Measurements from ENCODE around the gene SLFNL1.
A peak's percentile ranks its signal among the peaks of the same experiment; 100 is the strongest.

Gene SLFNL1

DNA sequence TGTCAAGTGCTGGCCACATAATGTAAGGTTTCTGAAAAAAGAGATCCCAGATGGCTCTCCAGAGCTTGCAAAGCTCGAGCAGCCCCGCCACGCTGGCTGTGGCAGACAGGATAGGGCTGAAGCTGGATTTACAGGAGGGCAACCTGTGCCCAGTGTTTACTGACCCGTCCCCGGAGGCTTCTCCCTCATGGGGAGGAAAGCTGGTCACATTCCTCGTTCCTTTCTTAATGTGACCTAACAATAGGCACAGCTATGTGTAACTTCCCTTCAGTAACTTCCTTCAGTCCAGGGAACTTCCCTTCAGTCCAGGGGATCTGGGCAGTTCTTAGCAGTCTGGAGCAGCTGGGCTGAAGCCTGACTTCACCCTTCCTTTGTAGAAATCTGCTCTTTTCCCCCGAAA, 7.7 kb downstream of the SLFNL1 start:
- Mint-ChIP-seq H3K9me3 (no peaks in the 10 kb centered on the region), H3K27me3 (no peaks in the 10 kb centered on the region), H3K4me3 (no peak overlapping the region), H3K36me3 (peaks cover 36% of the 10 kb centered on the region), H3K27ac (no peak overlapping the region), H3K4me1 (peaks cover 10% of the 10 kb centered on the region)
- CTCF ChIA-PET, result interaction anchor here (0.8 to 1.7 kb wide), 2 partner anchors 10 to 11 kb away, joined by 3 to 6 read pairs; no protein-coding TSS in a partner anchor
- DNase-seq, result no peak

DNA sequence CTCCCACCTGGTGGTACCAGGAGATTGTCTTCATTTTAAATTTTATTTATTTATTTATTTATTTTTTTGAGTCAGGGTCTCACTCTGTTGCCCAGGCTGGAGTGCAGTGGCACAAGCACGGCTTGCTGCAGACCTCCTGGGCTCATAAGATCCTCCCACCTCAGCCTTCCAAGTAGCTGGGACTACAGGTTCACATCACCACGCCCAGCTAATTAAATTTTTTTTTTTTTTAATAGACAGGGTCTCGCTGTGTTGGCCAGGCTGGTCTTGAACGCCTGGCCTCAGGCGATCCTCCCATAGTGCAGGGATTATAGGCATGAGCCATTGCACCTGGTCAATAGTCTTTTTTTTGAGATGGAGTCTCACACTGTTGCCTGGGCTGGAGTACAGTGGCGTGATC, 8.5 kb downstream of the SLFNL1 start:
- CTCF ChIA-PET, result no interaction called here
- peaks cover 44% of the 10 kb centered on the region for H3K36me3 Mint-ChIP-seq
- H3K27me3 Mint-ChIP-seq, result no peaks in the 10 kb centered on the region
- no peak overlapping the region for H3K27ac Mint-ChIP-seq
- H3K9me3 Mint-ChIP-seq, result no peaks in the 10 kb centered on the region
- H3K4me1 Mint-ChIP-seq, result peaks cover 10% of the 10 kb centered on the region
- DNase-seq, result no peak
- no peak overlapping the region for H3K4me3 Mint-ChIP-seq

DNA sequence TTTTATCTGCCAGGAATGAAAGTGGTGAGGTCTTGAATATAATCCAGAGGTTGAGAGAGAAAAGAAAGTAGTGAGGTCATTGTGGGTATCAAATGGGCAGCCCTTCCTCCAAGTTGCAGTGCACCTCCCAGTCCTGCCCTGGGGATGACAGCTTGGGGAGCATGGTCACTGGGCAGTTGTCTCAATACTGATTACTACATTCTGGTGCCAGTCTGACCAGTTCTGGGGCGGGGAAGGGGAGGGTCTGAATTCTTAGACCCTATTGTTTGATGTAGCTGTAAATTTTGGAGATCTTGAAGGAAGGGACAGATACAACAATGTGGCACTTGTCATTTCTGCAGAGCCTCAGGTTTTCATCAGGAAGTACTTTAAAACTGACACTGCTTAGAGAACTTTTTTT, 11.2 kb downstream of the SLFNL1 start:
- Mint-ChIP-seq H3K36me3 (peaks cover 61% of the 10 kb centered on the region), H3K4me3 (no peak overlapping the region), H3K27ac (no peak overlapping the region), H3K4me1 (peaks cover 10% of the 10 kb centered on the region), H3K27me3 (no peaks in the 10 kb centered on the region), H3K9me3 (no peaks in the 10 kb centered on the region)
- no peak for DNase-seq
- CTCF ChIA-PET, result no interaction called here

DNA sequence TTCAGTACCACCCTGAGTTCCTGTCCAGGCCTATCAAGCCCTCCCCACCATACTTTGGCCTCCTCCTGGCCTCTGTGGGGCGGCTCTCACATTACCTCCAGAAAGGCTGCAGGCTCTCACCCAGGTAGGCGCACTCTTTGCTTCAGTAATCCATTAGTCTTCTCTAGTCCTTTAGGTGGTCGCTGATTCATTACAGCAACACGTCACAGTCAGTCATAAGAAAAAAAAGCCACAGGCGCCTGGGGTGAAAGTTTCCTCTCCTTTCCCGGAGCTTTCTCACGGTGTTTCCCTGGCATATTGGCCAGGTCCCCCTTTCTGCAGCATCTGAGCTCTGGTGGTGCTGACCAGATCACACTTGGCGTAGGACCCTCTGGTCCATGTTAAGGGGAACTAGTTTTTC, 12.1 kb downstream of the SLFNL1 start:
- Mint-ChIP-seq H3K4me3 (no peak overlapping the region), H3K27me3 (no peaks in the 10 kb centered on the region), H3K9me3 (no peaks in the 10 kb centered on the region), H3K4me1 (peaks cover 4% of the 10 kb centered on the region), H3K27ac (no peak overlapping the region), H3K36me3 (peaks cover 58% of the 10 kb centered on the region)
- no peak for DNase-seq
- CTCF ChIA-PET, result no interaction called here

DNA sequence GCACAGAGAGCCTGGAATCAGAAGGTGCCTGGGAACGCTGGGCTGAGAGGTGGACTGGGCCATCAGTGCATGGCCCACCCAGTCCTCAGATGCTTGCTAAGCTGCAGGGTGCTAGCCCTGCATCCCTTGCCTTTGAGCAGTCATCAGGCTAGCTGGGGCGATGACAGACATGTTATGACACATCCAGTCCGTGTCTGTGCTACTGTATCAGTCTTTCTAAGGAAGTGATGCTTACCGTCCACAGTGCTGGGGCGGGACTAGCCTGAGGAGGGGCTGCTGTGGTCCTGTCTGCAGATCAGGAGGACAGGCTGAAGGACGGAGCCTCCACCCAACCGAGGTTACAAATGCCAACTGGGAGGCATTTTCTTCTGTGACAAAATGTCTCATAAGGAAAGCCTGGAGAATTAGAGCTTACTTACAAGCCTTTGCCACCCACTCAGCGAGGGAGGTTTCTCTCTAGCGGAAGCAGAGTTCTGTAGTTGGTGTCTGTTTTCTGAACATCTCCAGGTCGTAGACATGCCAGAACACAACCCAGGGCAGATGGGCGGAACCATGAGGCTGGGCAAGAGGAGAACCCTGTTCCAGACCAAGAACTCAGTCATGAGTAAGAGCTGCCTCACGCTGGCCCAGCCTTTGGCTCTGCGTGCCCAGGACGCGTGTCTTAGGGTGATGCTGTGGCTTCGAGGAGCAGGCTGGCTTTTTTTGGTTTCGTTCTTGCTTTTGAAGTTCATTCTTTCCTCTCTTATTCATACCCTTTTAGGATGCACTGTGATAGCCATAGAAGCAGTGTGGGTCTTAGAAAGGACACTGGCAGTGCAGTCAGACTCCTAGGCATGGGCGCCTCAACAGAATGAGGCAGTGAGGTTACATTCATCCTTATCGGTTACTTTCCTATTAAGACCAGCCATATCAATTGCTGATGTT, 14.3 kb downstream of the SLFNL1 start:
- Mint-ChIP-seq H3K4me1 (peaks cover 21% of the 10 kb centered on the region), H3K27me3 (no peaks in the 10 kb centered on the region), H3K9me3 (no peaks in the 10 kb centered on the region), H3K4me3 (no peak overlapping the region), H3K27ac (peak overlapping the region; percentile 59), H3K36me3 (peaks cover 75% of the 10 kb centered on the region)
- CTCF ChIA-PET, result no interaction called here
- DNase-seq, result no peak

DNA sequence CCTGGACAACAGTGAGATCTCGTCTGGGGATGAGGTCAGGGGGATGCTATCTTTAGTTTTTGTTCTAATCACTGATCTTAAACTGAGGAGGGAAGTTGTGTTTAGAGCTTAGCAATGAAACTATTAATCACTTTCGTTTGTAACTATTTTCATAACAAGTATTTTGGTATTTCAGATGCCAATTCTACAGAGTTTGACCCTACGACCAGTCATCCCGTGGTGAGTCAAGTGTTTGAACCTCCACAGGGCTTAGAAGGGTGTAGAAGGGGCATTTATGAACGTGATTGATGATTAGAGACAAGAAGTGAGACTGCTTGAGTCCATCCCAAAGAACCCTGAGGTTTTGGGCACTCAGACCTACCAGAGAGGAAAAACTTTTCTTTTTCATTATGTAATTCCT, 15.6 kb downstream of the SLFNL1 start:
- Mint-ChIP-seq H3K4me3 (no peak overlapping the region), H3K27ac (no peak overlapping the region), H3K27me3 (no peaks in the 10 kb centered on the region), H3K36me3 (peaks cover 74% of the 10 kb centered on the region), H3K4me1 (peaks cover 32% of the 10 kb centered on the region), H3K9me3 (no peaks in the 10 kb centered on the region)
- DNase-seq, result no peak
- CTCF ChIA-PET, result no interaction called here

DNA sequence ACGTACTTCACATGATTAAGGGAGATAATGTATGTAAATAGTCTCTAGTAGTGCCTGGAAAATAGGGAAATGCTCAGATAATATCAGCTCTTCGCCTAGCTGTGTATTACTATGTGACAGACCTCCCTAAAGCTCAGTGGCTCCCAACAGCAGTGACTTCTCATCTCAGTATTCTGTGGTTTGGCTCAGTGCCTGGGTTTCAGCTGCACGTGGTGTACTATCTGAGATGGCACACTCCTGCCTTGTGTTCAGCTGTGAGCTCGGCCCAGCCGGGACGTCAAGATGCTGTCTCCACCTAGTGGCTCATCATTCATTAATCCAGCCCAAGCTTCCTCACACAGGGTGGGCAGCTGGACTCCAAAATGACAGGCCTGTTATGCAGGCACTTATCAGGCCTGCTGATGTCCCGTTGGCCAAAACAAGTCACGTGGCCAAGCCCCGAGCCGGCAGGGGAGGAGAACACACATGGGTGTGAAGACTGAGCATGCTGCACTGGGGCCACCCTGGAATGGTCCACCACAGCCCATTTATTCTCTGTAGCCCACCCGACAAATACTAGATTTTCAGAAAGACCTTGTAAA, 17.8 kb downstream of the SLFNL1 start:
- DNase-seq, result peak; percentile 88
- Mint-ChIP-seq H3K9me3 (no peaks in the 10 kb centered on the region), H3K4me1 (peaks cover 34% of the 10 kb centered on the region), H3K27ac (peak overlapping the region; percentile 76), H3K36me3 (peaks cover 73% of the 10 kb centered on the region), H3K27me3 (no peaks in the 10 kb centered on the region), H3K4me3 (no peak overlapping the region)
- CTCF ChIA-PET, result interaction anchor here (0.7 to 2.1 kb wide), 12 partner anchors 8 to 229 kb away, joined by 3 to 10 read pairs (median 4); partner anchors contain the start of gene CTPS1

DNA sequence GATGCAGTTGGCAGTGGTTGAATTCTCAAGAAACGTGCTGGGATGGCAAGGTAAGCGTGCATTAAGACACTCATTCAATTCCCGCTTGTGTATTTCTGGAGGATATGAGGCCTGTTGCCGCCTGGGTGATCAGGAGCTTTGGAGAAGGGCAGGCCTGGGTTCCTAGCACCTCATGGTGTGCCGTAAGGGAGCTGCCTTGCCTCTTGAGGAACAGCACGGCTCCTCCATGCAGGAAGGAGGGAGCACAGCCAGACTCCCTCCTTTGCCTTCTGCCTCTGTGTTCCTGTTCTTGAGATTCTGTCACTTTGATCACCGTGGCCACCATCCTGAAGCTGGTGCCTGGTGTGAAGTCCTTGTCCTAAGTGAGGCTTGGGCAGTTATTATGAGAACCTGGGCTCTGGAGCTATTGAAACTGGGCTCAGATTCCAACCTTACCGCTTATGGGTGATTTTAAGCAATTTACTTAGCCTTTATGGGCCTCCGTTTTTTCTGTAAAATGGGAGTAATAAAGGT, 18.3 kb downstream of the SLFNL1 start:
- Mint-ChIP-seq H3K4me3 (no peak overlapping the region), H3K27ac (peak overlapping the region; percentile 76), H3K9me3 (no peaks in the 10 kb centered on the region), H3K4me1 (peaks cover 34% of the 10 kb centered on the region), H3K36me3 (peaks cover 72% of the 10 kb centered on the region), H3K27me3 (no peaks in the 10 kb centered on the region)
- CTCF ChIA-PET, result interaction anchor here (0.5 to 2.1 kb wide), 13 partner anchors 8 to 584 kb away, joined by 3 to 10 read pairs (median 4); partner anchors contain the start of gene CTPS1
- no peak for DNase-seq

DNA sequence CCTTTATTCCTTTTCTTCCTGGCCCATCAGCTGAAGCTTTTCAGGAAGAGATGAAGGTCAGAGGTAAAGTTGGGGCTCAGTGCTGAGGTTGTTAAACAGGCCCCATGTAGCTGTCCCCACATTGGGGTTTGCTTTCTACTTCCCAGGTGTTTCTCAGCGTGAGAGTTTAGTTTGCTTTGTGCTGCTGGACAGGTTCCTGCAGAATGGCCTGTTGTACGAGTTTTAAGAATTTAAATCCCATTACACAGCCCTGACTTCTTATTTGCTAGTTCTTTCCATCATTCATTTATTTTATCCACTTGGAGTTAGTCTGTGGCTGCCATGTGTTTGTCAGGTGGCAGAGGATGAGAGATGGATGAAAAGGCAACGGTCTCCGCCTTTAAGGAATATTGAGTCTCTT, 22.9 kb downstream of the SLFNL1 start:
- H3K4me1 Mint-ChIP-seq, result peaks cover 28% of the 10 kb centered on the region
- no peaks in the 10 kb centered on the region for H3K9me3 Mint-ChIP-seq
- no peak for DNase-seq
- peaks cover 70% of the 10 kb centered on the region for H3K36me3 Mint-ChIP-seq
- H3K27me3 Mint-ChIP-seq, result no peaks in the 10 kb centered on the region
- CTCF ChIA-PET, result no interaction called here
- H3K4me3 Mint-ChIP-seq, result no peak overlapping the region
- H3K27ac Mint-ChIP-seq, result no peak overlapping the region

DNA sequence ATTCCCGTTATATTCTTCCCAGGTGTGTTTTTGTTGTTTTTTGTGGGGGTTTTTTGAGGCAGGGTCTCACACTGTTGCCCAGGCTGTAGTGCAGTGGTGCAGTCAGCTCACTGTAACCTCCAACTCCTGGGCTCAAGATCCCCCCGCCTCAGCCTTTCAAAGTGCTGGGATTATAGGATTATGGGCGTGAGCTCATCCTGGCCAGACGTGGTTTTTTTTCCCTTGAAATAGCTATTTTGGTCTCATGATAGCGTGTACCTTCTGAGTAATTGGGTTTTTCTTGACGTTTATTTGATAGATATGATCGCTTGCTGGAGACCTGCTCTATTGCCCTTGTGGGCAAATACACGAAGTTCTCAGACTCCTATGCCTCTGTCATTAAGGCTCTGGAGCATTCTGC, 24.4 kb downstream of the SLFNL1 start:
- Mint-ChIP-seq H3K4me3 (no peak overlapping the region), H3K27me3 (no peaks in the 10 kb centered on the region), H3K9me3 (no peaks in the 10 kb centered on the region), H3K27ac (no peak overlapping the region), H3K36me3 (peaks cover 61% of the 10 kb centered on the region), H3K4me1 (peaks cover 13% of the 10 kb centered on the region)
- DNase-seq, result no peak
- CTCF ChIA-PET, result no interaction called here

DNA sequence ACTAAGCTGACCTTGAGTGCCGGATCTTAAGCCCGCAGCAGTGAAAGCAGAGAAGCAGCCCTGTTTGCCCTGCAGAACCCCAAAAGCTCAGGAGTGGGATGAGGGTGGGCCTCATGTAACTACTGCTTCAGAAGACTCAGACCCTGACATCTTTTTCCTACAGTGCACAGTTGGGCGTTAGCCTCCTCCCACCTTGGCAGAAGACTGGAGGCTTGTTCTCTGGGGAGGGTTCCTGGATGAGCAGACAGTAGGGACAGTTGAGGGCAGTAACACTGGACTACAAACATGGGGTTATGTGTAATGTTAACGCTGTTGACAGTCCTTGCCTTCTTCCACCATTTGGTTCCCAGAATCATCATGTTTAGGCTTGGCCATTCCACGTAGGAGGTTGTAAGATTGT, 32.5 kb downstream of the SLFNL1 start:
- Mint-ChIP-seq H3K36me3 (peaks cover 69% of the 10 kb centered on the region), H3K9me3 (no peaks in the 10 kb centered on the region), H3K4me3 (no peak overlapping the region), H3K27me3 (no peaks in the 10 kb centered on the region), H3K27ac (no peak overlapping the region), H3K4me1 (peaks cover 10% of the 10 kb centered on the region)
- DNase-seq, result no peak
- CTCF ChIA-PET, result interaction anchor here (1.0 kb wide), 1 partner anchor 14 kb away, joined by 4 read pairs; no protein-coding TSS in a partner anchor

DNA sequence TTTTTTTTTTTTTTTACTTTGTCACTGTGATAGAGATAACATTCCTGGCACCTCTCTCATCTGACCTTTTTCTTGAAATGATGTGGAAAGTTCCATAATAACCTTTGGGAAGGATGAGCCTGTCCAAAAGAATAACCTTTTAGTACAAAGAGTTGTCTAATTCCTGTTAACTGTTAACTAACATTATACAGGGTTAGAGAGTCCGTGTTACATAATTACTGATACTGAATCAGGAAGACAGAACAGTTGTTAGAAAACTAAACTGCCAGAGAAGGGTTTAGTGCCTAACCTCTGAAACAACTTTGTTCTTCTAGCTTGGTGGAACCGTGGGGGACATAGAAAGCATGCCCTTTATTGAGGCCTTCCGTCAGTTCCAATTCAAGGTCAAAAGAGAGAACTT, 33.2 kb downstream of the SLFNL1 start:
- Mint-ChIP-seq H3K27ac (no peak overlapping the region), H3K4me1 (peaks cover 16% of the 10 kb centered on the region), H3K27me3 (no peaks in the 10 kb centered on the region), H3K9me3 (no peaks in the 10 kb centered on the region), H3K4me3 (no peak overlapping the region), H3K36me3 (peaks cover 72% of the 10 kb centered on the region)
- CTCF ChIA-PET, result no interaction called here
- DNase-seq, result no peak

DNA sequence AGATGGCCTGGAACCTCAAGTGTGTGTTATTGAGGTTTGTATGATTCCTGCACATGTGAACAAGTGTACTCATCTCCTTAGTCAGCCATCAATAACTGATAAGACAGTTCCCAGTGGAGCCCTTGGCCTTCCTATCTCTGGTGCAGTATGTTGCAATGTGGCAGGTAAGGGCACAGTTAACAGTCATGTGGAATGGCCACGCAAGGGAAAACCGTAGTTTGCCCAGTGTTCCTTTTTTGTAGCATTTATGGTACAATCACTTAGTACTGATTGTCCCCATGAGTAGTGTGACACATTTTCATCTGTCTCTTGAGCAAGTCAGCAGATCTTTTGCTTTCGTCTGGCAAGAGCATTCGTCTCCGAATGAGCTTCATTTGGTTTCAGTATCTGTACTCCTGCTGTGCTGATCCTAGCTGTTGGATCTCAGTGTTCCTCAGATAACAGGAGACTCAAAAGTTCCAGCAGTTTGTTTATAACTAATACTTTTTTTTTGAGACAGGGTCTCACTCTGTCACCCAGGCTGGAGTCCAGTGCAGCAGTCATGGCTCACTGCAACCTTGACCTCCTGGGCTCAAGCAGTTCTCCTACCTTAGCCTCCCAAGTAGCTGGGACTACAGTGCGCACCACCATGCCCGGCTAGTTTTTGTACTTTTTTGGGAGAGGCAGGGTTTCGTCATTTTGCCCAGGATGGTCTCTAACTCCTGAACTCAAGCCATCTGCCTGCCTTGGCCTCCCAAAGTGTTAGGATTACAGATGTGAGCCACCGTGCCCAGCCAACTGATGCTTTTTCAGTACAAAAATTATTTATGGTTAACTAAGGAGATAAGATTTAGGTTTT, 33.9 kb downstream of the SLFNL1 start:
- no peak for DNase-seq
- H3K4me1 Mint-ChIP-seq, result peaks cover 20% of the 10 kb centered on the region
- no peak overlapping the region for H3K27ac Mint-ChIP-seq
- H3K36me3 Mint-ChIP-seq, result peaks cover 74% of the 10 kb centered on the region
- H3K4me3 Mint-ChIP-seq, result no peak overlapping the region
- CTCF ChIA-PET, result no interaction called here
- H3K27me3 Mint-ChIP-seq, result no peaks in the 10 kb centered on the region
- H3K9me3 Mint-ChIP-seq, result no peaks in the 10 kb centered on the region

DNA sequence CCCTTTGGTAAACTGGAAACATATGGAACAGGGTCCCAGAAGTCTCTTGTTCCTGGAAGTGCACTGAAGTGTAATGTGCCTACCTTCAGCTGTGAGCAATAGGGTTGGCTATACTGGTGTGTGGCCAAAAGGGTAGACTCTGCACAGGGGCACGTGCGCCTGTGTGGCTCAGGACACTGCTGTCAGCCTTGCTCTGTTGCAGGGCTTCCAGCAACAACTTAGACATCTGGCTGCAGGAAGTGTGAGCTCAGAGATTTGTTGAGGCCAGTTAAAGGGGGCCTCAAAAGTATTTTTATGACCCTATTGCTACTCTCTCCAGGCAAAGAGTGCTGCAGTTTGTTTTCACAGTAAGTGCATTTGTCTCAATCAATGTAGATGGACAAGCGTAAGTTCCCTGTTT, 34.6 kb downstream of the SLFNL1 start:
- no peak for DNase-seq
- Mint-ChIP-seq H3K4me3 (no peak overlapping the region), H3K4me1 (peaks cover 27% of the 10 kb centered on the region), H3K27ac (no peak overlapping the region), H3K27me3 (no peaks in the 10 kb centered on the region), H3K9me3 (no peaks in the 10 kb centered on the region), H3K36me3 (peaks cover 74% of the 10 kb centered on the region)
- CTCF ChIA-PET, result no interaction called here
